ENCODE data around the gene ACKR2.

ACKR2 gene

GRCh38 chr3:42898896-42899675, 89.8 kb downstream of the ACKR2 start:
- DNase-seq (ENCODE audit: low read depth), result no peak
- no peak for TF ChIP-seq CTCF (IDR thresholded peaks at IDR 0.05; ENCODE audit: low read depth, low read length, missing control alignments)
- no peak overlapping the region for H3K4me3 ChIP-seq (ENCODE audit: low read depth, low read length)

GRCh38 chr3:42900226-42901072, 91.2 kb downstream of the ACKR2 start:
- no peak for TF ChIP-seq CTCF (IDR thresholded peaks at IDR 0.05; ENCODE audit: low read depth, low read length, missing control alignments)
- no peak for DNase-seq (ENCODE audit: low read depth)
- no peak overlapping the region for H3K4me3 ChIP-seq (ENCODE audit: low read depth, low read length)

- TF ChIP-seq CTCF (IDR thresholded peaks at IDR 0.05; ENCODE audit: low read depth, low read length, missing control alignments), result no peak
- no peak overlapping the region for H3K4me3 ChIP-seq (ENCODE audit: low read depth, low read length)
- DNase-seq (ENCODE audit: low read depth), result no peak
Measured at GRCh38 chr3:42901073-42901415, 91.8 kb downstream of the ACKR2 start.

- TF ChIP-seq CTCF (IDR thresholded peaks at IDR 0.05; ENCODE audit: low read depth, low read length, missing control alignments), result no peak
- DNase-seq (ENCODE audit: low read depth), result no peak
- H3K4me3 ChIP-seq (ENCODE audit: low read depth, low read length), result no peak overlapping the region
Measured at GRCh38 chr3:42902257-42902656, 93.0 kb downstream of the ACKR2 start.

GRCh38 chr3:42904076-42904475, 94.8 kb downstream of the ACKR2 start:
- H3K4me3 ChIP-seq (ENCODE audit: low read depth, low read length), result no peak overlapping the region
- no peak for DNase-seq (ENCODE audit: low read depth)
- no peak for TF ChIP-seq CTCF (IDR thresholded peaks at IDR 0.05; ENCODE audit: low read depth, low read length, missing control alignments)

GRCh38 chr3:42905740-42906069, 96.5 kb downstream of the ACKR2 start:
- no peak for TF ChIP-seq CTCF (IDR thresholded peaks at IDR 0.05; ENCODE audit: low read depth, low read length, missing control alignments)
- H3K4me3 ChIP-seq (ENCODE audit: low read depth, low read length), result no peak overlapping the region

More at GRCh38 chr3:42905740-42906069, 96.5 kb downstream of the ACKR2 start:
- DNase-seq (ENCODE audit: low read depth), result no peak
